Spleen (tissue), 7 donors: ENCODE measurements around the gene KLHL30.

Source experiments
- CTCF ChIP-seq, 11 experiments: fragments of 200-600 bp in 7 of 11; fragments of 450-650 bp in 4 of 11; sonication (generic) in 4 of 11; IDR thresholded peaks in 8 of 11; conservative IDR thresholded peaks in 3 of 11; 1 replicate in 7 of 11; 2 replicates in 4 of 11; pipeline versions ENCODE4 v1.4.0 to v1.8.0; 2016 to 2021; ENCODE audit warnings: antibody characterized with exemption in 11 of 11, inconsistent platforms in 4 of 11, mild to moderate bottlenecking in 1 of 11
- POLR2A ChIP-seq, 3 donors: fragments of 450-650 bp; IDR thresholded peaks; one replicate each; pipeline ENCODE4 v1.5.1; 2017; ENCODE audit warnings: antibody characterized with exemption in 3 of 3, mild to moderate bottlenecking in 1 of 3
- POLR2AphosphoS5 ChIP-seq, 3 donors: sonication (generic); formaldehyde crosslinking; IDR thresholded peaks; one replicate each; pipeline ENCODE4 v1.5.1; 2017; ENCODE audit warnings: antibody characterized with exemption in 3 of 3
- donor health status: DM: no; HTN: no; CAD: no; lungs with moderate emphysema.
- donor health status: DM: no; HTN: no; CAD: no.
- donor health status: DM: no; HTN: no; CAD: no.

- peak in 8 of 11 experiments; percentile 9 to 56 (median 35) for TF ChIP-seq CTCF (IDR thresholded peaks at IDR 0.05 in 8 of 11, conservative IDR thresholded peaks at IDR 0.05 in 3 of 11)
- TF ChIP-seq POLR2A (IDR thresholded peaks at IDR 0.05): no peak
- no peak for TF ChIP-seq POLR2AphosphoS5 (IDR thresholded peaks at IDR 0.05)
Observed at GRCh38 chr2:238106698-238107524, 31.6 kb upstream of the KLHL30 start.
